Measurements from ENCODE around the gene HLA-DPA1. TPM values are rescaled to one million over a fixed set of nuclear protein-coding genes. Genes with fewer than 3 reads are reported as not detected.
"Not testable (repeated sequence)": the region's sequence is repeated elsewhere in the genome, so short reads cannot be mapped to it uniquely, and the experiment has no call there.

HLA-DPA1 gene
- total and polyA plus RNA-seq, 2 donors (not counting 1 experiment from before 2014, with no cell fraction given), result 1.5 to 9.1 TPM

DNA sequence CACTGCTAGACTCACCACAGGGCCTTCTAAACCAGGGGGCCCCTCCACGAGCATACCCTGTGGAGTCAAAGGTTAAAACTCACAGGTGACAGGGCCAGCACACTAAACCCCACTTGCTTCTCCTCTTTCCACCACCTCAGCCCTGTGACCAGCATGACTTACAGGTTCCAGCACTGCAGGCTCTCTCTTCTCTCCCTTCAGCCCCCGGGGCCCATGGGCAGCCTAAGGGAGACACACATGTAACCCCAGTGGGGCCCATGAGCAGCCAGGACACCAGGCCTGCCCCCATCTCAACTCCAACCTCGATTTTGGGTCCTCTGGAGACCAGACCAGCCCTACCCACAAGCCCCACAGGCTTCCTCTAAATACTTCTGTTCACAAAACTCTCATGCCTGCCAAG, 30.3 kb upstream of the HLA-DPA1 start:
- no peak overlapping the region for H3K27ac ChIP-seq (ENCODE audit: insufficient read depth, low read length)
- no peaks in the 10 kb centered on the region for H3K79me2 ChIP-seq (ENCODE audit: control insufficient read depth, insufficient read depth, low read length)
- H3K4me3 ChIP-seq (replicated peaks in 1 of 4; ENCODE audit: control extremely low read depth in 1 of 4, insufficient read depth in 1 of 4, low read depth in 3 of 4, low read length in 4 of 4), result no peak overlapping the region
- no peak for DNase-seq (ENCODE audit: low read depth in 2 of 2)
- no peak overlapping the region for H3K4me2 ChIP-seq (ENCODE audit: extremely low read depth, insufficient read depth, low read length)
- H3K9ac ChIP-seq (ENCODE audit: insufficient read depth, low read length), result no peak overlapping the region
- no peak for TF ChIP-seq EZH2 (IDR thresholded peaks at IDR 0.05; ENCODE audit: low read length, missing control alignments)
- TF ChIP-seq, protein P1, sequence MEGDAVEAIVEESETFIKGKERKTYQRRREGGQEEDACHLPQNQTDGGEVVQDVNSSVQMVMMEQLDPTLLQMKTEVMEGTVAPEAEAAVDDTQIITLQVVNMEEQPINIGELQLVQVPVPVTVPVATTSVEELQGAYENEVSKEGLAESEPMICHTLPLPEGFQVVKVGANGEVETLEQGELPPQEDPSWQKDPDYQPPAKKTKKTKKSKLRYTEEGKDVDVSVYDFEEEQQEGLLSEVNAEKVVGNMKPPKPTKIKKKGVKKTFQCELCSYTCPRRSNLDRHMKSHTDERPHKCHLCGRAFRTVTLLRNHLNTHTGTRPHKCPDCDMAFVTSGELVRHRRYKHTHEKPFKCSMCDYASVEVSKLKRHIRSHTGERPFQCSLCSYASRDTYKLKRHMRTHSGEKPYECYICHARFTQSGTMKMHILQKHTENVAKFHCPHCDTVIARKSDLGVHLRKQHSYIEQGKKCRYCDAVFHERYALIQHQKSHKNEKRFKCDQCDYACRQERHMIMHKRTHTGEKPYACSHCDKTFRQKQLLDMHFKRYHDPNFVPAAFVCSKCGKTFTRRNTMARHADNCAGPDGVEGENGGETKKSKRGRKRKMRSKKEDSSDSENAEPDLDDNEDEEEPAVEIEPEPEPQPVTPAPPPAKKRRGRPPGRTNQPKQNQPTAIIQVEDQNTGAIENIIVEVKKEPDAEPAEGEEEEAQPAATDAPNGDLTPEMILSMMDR (conservative IDR thresholded peaks at IDR 0.05 in 1 of 2, IDR thresholded peaks at IDR 0.05 in 1 of 2; ENCODE audit: low read depth in 1 of 2, low read length in 2 of 2), result no peak
- H3K9me3 ChIP-seq (ENCODE audit: control insufficient read depth, insufficient read depth, low read depth, low read length), result no peaks in the 10 kb centered on the region
- peaks cover 16% of the 10 kb centered on the region for H3K27me3 ChIP-seq (ENCODE audit: control insufficient read depth, insufficient read depth, low read length)
- no peaks in the 10 kb centered on the region for H3K4me1 ChIP-seq (ENCODE audit: control insufficient read depth, extremely low read depth, insufficient read depth, low read length)
- no peak overlapping the region for H2AFZ ChIP-seq (ENCODE audit: low read length)
- H3K36me3 ChIP-seq (ENCODE audit: control insufficient read depth, insufficient read depth, low read length), result no peaks in the 10 kb centered on the region
- H4K20me1 ChIP-seq (ENCODE audit: control insufficient read depth, extremely low read depth, insufficient read depth, low read length), result no peaks in the 10 kb centered on the region

- not testable (repeated sequence) for H3K4me1 ChIP-seq (ENCODE audit: control insufficient read depth, extremely low read depth, insufficient read depth, low read length); H3K4me3 ChIP-seq (replicated peaks in 1 of 4; ENCODE audit: control extremely low read depth in 1 of 4, insufficient read depth in 1 of 4, low read depth in 3 of 4, low read length in 4 of 4); DNase-seq (ENCODE audit: low read depth in 2 of 2); H3K27ac ChIP-seq (ENCODE audit: insufficient read depth, low read length); H3K9me3 ChIP-seq (ENCODE audit: control insufficient read depth, insufficient read depth, low read depth, low read length); H3K27me3 ChIP-seq (ENCODE audit: control insufficient read depth, insufficient read depth, low read length); H3K9ac ChIP-seq (ENCODE audit: insufficient read depth, low read length); H2AFZ ChIP-seq (ENCODE audit: low read length); H3K79me2 ChIP-seq (ENCODE audit: control insufficient read depth, insufficient read depth, low read length); H3K4me2 ChIP-seq (ENCODE audit: extremely low read depth, insufficient read depth, low read length); H3K36me3 ChIP-seq (ENCODE audit: control insufficient read depth, insufficient read depth, low read length); H4K20me1 ChIP-seq (ENCODE audit: control insufficient read depth, extremely low read depth, insufficient read depth, low read length)
Measured at GRCh38 chr6:33101121-33101737, 27.8 kb upstream of the HLA-DPA1 start.

- Histone ChIP-seq H3K4me2 (ENCODE audit: extremely low read depth, insufficient read depth, low read length) (no peak overlapping the region), H3K9me3 (ENCODE audit: control insufficient read depth, insufficient read depth, low read depth, low read length) (no peaks in the 10 kb centered on the region), H2AFZ (ENCODE audit: low read length) (no peak overlapping the region), H3K4me3 (replicated peaks in 1 of 4; ENCODE audit: control extremely low read depth in 1 of 4, insufficient read depth in 1 of 4, low read depth in 3 of 4, low read length in 4 of 4) (no peak overlapping the region), H3K79me2 (ENCODE audit: control insufficient read depth, insufficient read depth, low read length) (no peaks in the 10 kb centered on the region), H3K27me3 (ENCODE audit: control insufficient read depth, insufficient read depth, low read length) (peaks cover 9% of the 10 kb centered on the region), H4K20me1 (ENCODE audit: control insufficient read depth, extremely low read depth, insufficient read depth, low read length) (no peaks in the 10 kb centered on the region), H3K9ac (ENCODE audit: insufficient read depth, low read length) (no peak overlapping the region), H3K36me3 (ENCODE audit: control insufficient read depth, insufficient read depth, low read length) (no peaks in the 10 kb centered on the region), H3K27ac (ENCODE audit: insufficient read depth, low read length) (no peak overlapping the region), H3K4me1 (ENCODE audit: control insufficient read depth, extremely low read depth, insufficient read depth, low read length) (no peaks in the 10 kb centered on the region)
- TF ChIP-seq, protein P1 (conservative IDR thresholded peaks at IDR 0.05 in 1 of 2, IDR thresholded peaks at IDR 0.05 in 1 of 2; ENCODE audit: low read depth in 1 of 2, low read length in 2 of 2), result no peak
- no peak for TF ChIP-seq EZH2 (IDR thresholded peaks at IDR 0.05; ENCODE audit: low read length, missing control alignments)
- DNase-seq (ENCODE audit: low read depth in 2 of 2), result no peak
Measured at GRCh38 chr6:33095681-33096080, 22.2 kb upstream of the HLA-DPA1 start.
